RKO (cell line): ENCODE data around the gene SDC3.

Experiments used
- DNase-seq: peaks from one replicate; pipeline ENCODE4 v3.0.0-alpha.2; 2016; ENCODE audit warnings: low spot score

SDC3 gene

GRCh38 chr1:30928789-30929134 lies 20.2 kb upstream of the SDC3 start:
- DNase-seq = no peak

GRCh38 chr1:30928171-30928570 lies 19.6 kb upstream of the SDC3 start:
- no peak for DNase-seq

- DNase-seq = no peak
These were observed 18.9 kb upstream of the SDC3 start for GRCh38 chr1:30927448-30927847.

- DNase-seq = no peak
These were observed 15.0 kb upstream of the SDC3 start for GRCh38 chr1:30923597-30923996.

GRCh38 chr1:30920827-30921226 lies 12.3 kb upstream of the SDC3 start:
- no peak for DNase-seq

GRCh38 chr1:30919025-30919881 lies 10.7 kb upstream of the SDC3 start:
- DNase-seq = peak; percentile 61

GRCh38 chr1:30916296-30916695 lies 7.7 kb upstream of the SDC3 start:
- no peak for DNase-seq

- DNase-seq = no peak
These were observed 7.1 kb upstream of the SDC3 start for GRCh38 chr1:30915491-30916230.

GRCh38 chr1:30914931-30915330 lies 6.4 kb upstream of the SDC3 start:
- DNase-seq = no peak

- DNase-seq = no peak
These were observed 6.0 kb upstream of the SDC3 start for GRCh38 chr1:30914587-30914922.

- DNase-seq = no peak
These were observed 4.5 kb upstream of the SDC3 start for GRCh38 chr1:30912913-30913652.

- no peak for DNase-seq
These were observed 3.7 kb upstream of the SDC3 start for GRCh38 chr1:30912224-30912623.

- peak; percentile 83 for DNase-seq
These were observed 2.7 kb upstream of the SDC3 start for GRCh38 chr1:30911059-30911954.

- DNase-seq = no peak
These were observed 959 bp upstream of the SDC3 start for GRCh38 chr1:30909365-30910068.

- DNase-seq = no peak
These were observed 252 bp downstream of the SDC3 start for GRCh38 chr1:30908316-30908695.

- no peak for DNase-seq
These were observed 860 bp downstream of the SDC3 start for GRCh38 chr1:30907481-30908315.

GRCh38 chr1:30906631-30907441 lies 1.7 kb downstream of the SDC3 start:
- DNase-seq = no peak

GRCh38 chr1:30905916-30906620 lies 2.5 kb downstream of the SDC3 start:
- no peak for DNase-seq

- no peak for DNase-seq
These were observed 3.2 kb downstream of the SDC3 start for GRCh38 chr1:30905403-30905802.
